H9 (cell line): ENCODE measurements around the gene B4GALNT1. TPM values are rescaled to one million over a fixed set of nuclear protein-coding genes. Genes with fewer than 3 reads are reported as not detected.

ENCODE experiments used
- DNase-seq: peaks from one replicate; pipeline ENCODE4 v3.0.0-alpha.2; 2017
- H2AFZ ChIP-seq: one replicate; pipeline ENCODE4 v1.6.1; 2013; ENCODE audit warnings: mild to moderate bottlenecking, low read length, control low read depth, moderate library complexity
- H2AK5ac ChIP-seq: 2 replicates; pipeline ENCODE4 v1.6.1; 2013; ENCODE audit warnings: low read length, control low read depth, mixed read lengths; ENCODE audit not compliant: insufficient read length
- H2BK120ac ChIP-seq: one replicate; pipeline ENCODE4 v1.6.1; 2013; ENCODE audit warnings: low read depth, mild to moderate bottlenecking, low read length, control low read depth, inconsistent platforms; ENCODE audit not compliant: poor library complexity, severe bottlenecking
- H2BK12ac ChIP-seq: 2 replicates; pipeline ENCODE4 v1.6.1; 2013; ENCODE audit warnings: low read length, control low read depth, mixed read lengths, low read depth; ENCODE audit not compliant: insufficient read length
- H2BK15ac ChIP-seq: 2 replicates; pipeline ENCODE4 v1.6.1; 2013; ENCODE audit warnings: low read depth, low read length, control low read depth
- H2BK20ac ChIP-seq: one replicate; pipeline ENCODE4 v1.6.1; 2013; ENCODE audit warnings: low read depth, mild to moderate bottlenecking, low read length, control low read depth, inconsistent platforms; ENCODE audit not compliant: poor library complexity, severe bottlenecking
- H2BK5ac ChIP-seq: 2 replicates; pipeline ENCODE4 v1.6.1; 2013; ENCODE audit warnings: low read length, control low read depth, mixed read lengths; ENCODE audit not compliant: insufficient read length
- H3K14ac ChIP-seq: 2 replicates; pipeline ENCODE4 v1.6.1; 2013; ENCODE audit warnings: low read length, control low read depth; ENCODE audit not compliant: insufficient read depth
- H3K18ac ChIP-seq: 2 replicates; pipeline ENCODE4 v1.6.1; 2013; ENCODE audit warnings: low read depth, mild to moderate bottlenecking, mixed read lengths, low read length, control low read depth; ENCODE audit not compliant: insufficient read length
- H3K23ac ChIP-seq: 2 replicates; pipeline ENCODE4 v1.6.1; 2013; ENCODE audit warnings: low read length, control low read depth, mixed read lengths, low read depth; ENCODE audit not compliant: insufficient read length
- H3K23me2 ChIP-seq: 2 replicates; pipeline ENCODE4 v1.6.1; 2013; ENCODE audit warnings: low read depth, mild to moderate bottlenecking, mixed read lengths, low read length, control low read depth; ENCODE audit not compliant: insufficient read length, poor library complexity, severe bottlenecking
- H3K27ac ChIP-seq: 2 replicates; pipeline ENCODE4 v1.5.1; 2013; ENCODE audit warnings: low read length, control low read depth, mixed read lengths, low read depth; ENCODE audit not compliant: insufficient read length
- H3K27me3 ChIP-seq: 2 replicates; pipeline ENCODE4 v1.6.1; 2013; ENCODE audit warnings: low read length, control low read depth, inconsistent platforms; ENCODE audit not compliant: insufficient read depth
- H3K4ac ChIP-seq: 2 replicates; pipeline ENCODE4 v1.6.1; 2013; ENCODE audit warnings: low read depth, mild to moderate bottlenecking, control low read depth, inconsistent platforms, low read length, moderate library complexity
- H3K4me1 ChIP-seq: 2 replicates; pipeline ENCODE4 v1.6.1; 2013; ENCODE audit warnings: low read length, control low read depth, inconsistent platforms; ENCODE audit not compliant: insufficient read depth
- H3K4me2 ChIP-seq: 2 replicates; pipeline ENCODE4 v1.6.1; 2013; ENCODE audit warnings: low read length, control low read depth, mixed read lengths; ENCODE audit not compliant: insufficient read length, insufficient read depth
- H3K56ac ChIP-seq: 2 replicates; pipeline ENCODE4 v1.6.1; 2013; ENCODE audit warnings: low read depth, mild to moderate bottlenecking, mixed read lengths, low read length, control low read depth; ENCODE audit not compliant: insufficient read length
- H3K79me1 ChIP-seq: 2 replicates; pipeline ENCODE4 v1.6.1; 2013; ENCODE audit warnings: low read depth, mild to moderate bottlenecking, moderate library complexity, low read length, control low read depth, inconsistent platforms; ENCODE audit not compliant: insufficient read depth, poor library complexity, severe bottlenecking
- H3K79me2 ChIP-seq: 2 replicates; pipeline ENCODE4 v1.6.1; 2013; ENCODE audit warnings: low read length, control low read depth, inconsistent platforms; ENCODE audit not compliant: insufficient read depth
- H3K9ac ChIP-seq: 2 replicates; pipeline ENCODE4 v1.6.1; 2013; ENCODE audit warnings: low read length, control low read depth, mixed read lengths; ENCODE audit not compliant: insufficient read length; ENCODE audit errors: extremely low read depth
- H3K9me3 ChIP-seq: one replicate; pipeline ENCODE4 v1.6.1; 2013; ENCODE audit warnings: low read depth, low read length, inconsistent platforms; ENCODE audit not compliant: control insufficient read depth
- H3T11ph ChIP-seq: one replicate; pipeline ENCODE4 v1.6.1; 2013; ENCODE audit warnings: mild to moderate bottlenecking, low read length, control low read depth, inconsistent platforms
- H4K20me1 ChIP-seq: one replicate; pipeline ENCODE4 v1.6.1; 2013; ENCODE audit not compliant: control insufficient read depth, insufficient read length, insufficient read depth
- H4K5ac ChIP-seq: 2 replicates; pipeline ENCODE4 v1.6.1; 2013; ENCODE audit warnings: low read depth, mild to moderate bottlenecking, mixed read lengths, low read length, control low read depth; ENCODE audit not compliant: insufficient read length
- H4K8ac ChIP-seq: replicated peaks from 2 replicates; pipeline ENCODE4 v1.6.1; 2013; ENCODE audit warnings: low read length, control low read depth, mixed read lengths, low read depth; ENCODE audit not compliant: insufficient read length
- H4K91ac ChIP-seq: 2 replicates; pipeline ENCODE4 v1.6.1; 2013; ENCODE audit warnings: low read depth, mild to moderate bottlenecking, moderate library complexity, mixed read lengths, low read length, control low read depth; ENCODE audit not compliant: insufficient read length
- H3K27ac Mint-ChIP-seq, 3 experiments: 2 replicates in 2 of 3; 3 replicates in 1 of 3; pipeline ENCODE4 v1.8.0; 2020 to 2021; ENCODE audit warnings: mixed read lengths in 3 of 3, mild to moderate bottlenecking in 1 of 3, moderate library complexity in 1 of 3
- H3K27me3 Mint-ChIP-seq: 2 replicates; pipeline ENCODE4 v1.8.0; 2021; ENCODE audit warnings: low read depth, mild to moderate bottlenecking, moderate library complexity, mixed read lengths
- H3K36me3 Mint-ChIP-seq, 3 experiments: 2 replicates in 2 of 3; 3 replicates in 1 of 3; pipeline ENCODE4 v1.8.0; 2020 to 2021; ENCODE audit warnings: low read depth in 3 of 3, mixed read lengths in 3 of 3; ENCODE audit not compliant: insufficient read depth in 1 of 3
- H3K4me1 Mint-ChIP-seq, 2 experiments: 2 replicates each; pipeline ENCODE4 v1.8.0; 2020; ENCODE audit warnings: mixed read lengths in 2 of 2
- H3K4me3 Mint-ChIP-seq, 2 experiments: 2 replicates in 1 of 2; 3 replicates in 1 of 2; pipeline ENCODE4 v1.8.0; 2020 to 2021; ENCODE audit warnings: mild to moderate bottlenecking in 2 of 2, mixed read lengths in 2 of 2, moderate library complexity in 1 of 2
- H3K9me3 Mint-ChIP-seq, 2 experiments: 2 replicates in 1 of 2; 3 replicates in 1 of 2; pipeline ENCODE4 v1.8.0; 2020; ENCODE audit warnings: mild to moderate bottlenecking in 2 of 2, mixed read lengths in 2 of 2, moderate library complexity in 1 of 2
- CTCF ChIP-seq: fragments of 200-600 bp; sonication (generic); conservative IDR thresholded peaks from 3 replicates; pipeline ENCODE4 v1.8.0; 2021; ENCODE audit warnings: antibody characterized with exemption, mild to moderate bottlenecking
- WGBS: extraction: QIAGEN DNeasy Blood & Tissue Kit; methylation state at CpG from one replicate; pipeline ENCODE4 v1.1.7; 2013; ENCODE audit warnings: missing lambda C conversion rate, low lambda C conversion rate, mixed read lengths; ENCODE audit not compliant: insufficient read length; ENCODE audit errors: extremely low coverage; 5-methylcytosine and 5-hydroxymethylcytosine counted together
- total RNA-seq: library from RNA; stranded (reverse); gene quantifications from 2 replicates; pipeline ENCODE4 v1.2.1, GENCODE V29; 2021

Gene B4GALNT1
- total RNA-seq, 1 experiment from 2014 or later = 2.3 TPM

GRCh38 chr12:57600395-57600794 is 32.6 kb downstream of the B4GALNT1 start:
- Histone ChIP-seq H3K9ac (no peak overlapping the region), H3K27me3 (no peaks in the 10 kb centered on the region), H2AFZ (no peak overlapping the region), H3K79me1 (no peaks in the 10 kb centered on the region), H3K56ac (no peak overlapping the region), H4K20me1 (no peaks in the 10 kb centered on the region), H2AK5ac (no peak overlapping the region), H3K4ac (no peak overlapping the region), H2BK15ac (no peak overlapping the region), H3K23me2 (peaks cover 14% of the 10 kb centered on the region), H3K4me1 (peaks cover 3% of the 10 kb centered on the region; the same call in 1 of the 2 replicates), H2BK120ac (no peak overlapping the region), H2BK12ac (no peak overlapping the region), H3K4me2 (no peak overlapping the region), H2BK5ac (no peak overlapping the region), H3K27ac (no peak overlapping the region), H4K8ac (no peak overlapping the region), H3K14ac (no peak overlapping the region), H2BK20ac (no peak overlapping the region), H3K79me2 (no peaks in the 10 kb centered on the region), H3K23ac (no peak overlapping the region), H3K9me3 (no peaks in the 10 kb centered on the region), H3T11ph (no peak overlapping the region), H4K91ac (no peak overlapping the region), H4K5ac (no peak overlapping the region), H3K18ac (no peak overlapping the region)
- H3K4me1 Mint-ChIP-seq = peaks cover 14 to 16% of the 10 kb centered on the region in 2 experiments
- H3K27ac Mint-ChIP-seq = no peak overlapping the region
- DNase-seq = no peak
- H3K36me3 Mint-ChIP-seq = peaks cover 8 to 65% (median 31%) of the 10 kb centered on the region in 3 experiments; a peak in 6 of 7 replicates
- H3K9me3 Mint-ChIP-seq = no peaks in the 10 kb centered on the region
- H3K4me3 Mint-ChIP-seq = no peak overlapping the region
- H3K27me3 Mint-ChIP-seq = no peaks in the 10 kb centered on the region
- no peak for TF ChIP-seq CTCF
- no CpG with 5 or more reads among the region's 2 CpGs for WGBS
